ENCODE data around the gene RASIP1. TPM values are rescaled to one million over a fixed set of nuclear protein-coding genes. Genes with fewer than 3 reads are reported as not detected.

RASIP1 gene
- total and polyA plus RNA-seq, 2 of the 8 experiments (the other 6 are each of a cell fraction or from before 2014, with no cell fraction given): 9.3 to 11.4 TPM

DNA sequence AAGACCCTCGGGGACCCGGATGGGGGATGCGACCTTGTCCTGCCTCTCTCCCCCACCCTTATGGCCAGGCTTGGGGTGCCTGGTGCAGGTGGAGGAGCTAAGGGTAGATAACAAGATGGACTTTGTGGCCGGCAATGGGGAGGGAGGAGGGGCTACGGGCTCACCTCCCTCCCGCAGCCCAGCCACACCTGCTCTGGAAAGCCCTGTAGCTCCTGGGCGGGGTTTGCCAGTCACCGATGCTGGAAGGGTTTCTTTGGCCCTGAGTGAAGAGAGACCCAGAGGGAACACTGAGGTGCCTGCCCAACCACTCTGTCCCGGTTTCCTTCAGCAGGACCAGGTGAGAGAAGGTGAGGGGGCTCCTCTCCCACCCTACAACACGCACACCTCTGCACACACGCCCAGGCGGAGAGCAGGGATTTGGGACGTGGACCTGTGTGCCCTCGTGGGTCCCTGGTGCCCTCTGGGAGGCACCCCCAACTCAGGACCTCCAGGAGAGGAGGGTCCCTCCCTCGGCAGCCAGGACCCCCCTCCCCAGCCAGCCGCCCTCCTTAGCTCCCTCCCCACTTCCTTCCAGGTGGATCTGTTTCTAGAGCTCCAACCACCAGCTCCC, 44.6 kb downstream of the RASIP1 start, which contains the start of gene FUT2 (continued):
- TF ChIP-seq RFX5 (IDR thresholded peaks at IDR 0.05; ENCODE audit: borderline replicate concordance, low read depth, low read length) (no peak), SRF (IDR thresholded peaks at IDR 0.05; ENCODE audit: low read depth, low read length) (no peak), ASH2L (IDR thresholded peaks at IDR 0.05; ENCODE audit: low read length) (no peak), SIRT6 (IDR thresholded peaks at IDR 0.05; ENCODE audit: low read length) (no peak), SIN3A (conservative IDR thresholded peaks at IDR 0.05 in 1 of 2, IDR thresholded peaks at IDR 0.05 in 1 of 2; ENCODE audit: low read depth in 1 of 2, low read length in 2 of 2) (no peak), POLR2A (IDR thresholded peaks at IDR 0.05; ENCODE audit: control extremely low read depth in 1 of 2, low read depth in 2 of 2, low read length in 2 of 2) (0 out of 3 replicates have a peak, but pooled peaks of 1 of the 2 experiments have one; percentile 32)
- TF ChIP-seq, protein P1, sequence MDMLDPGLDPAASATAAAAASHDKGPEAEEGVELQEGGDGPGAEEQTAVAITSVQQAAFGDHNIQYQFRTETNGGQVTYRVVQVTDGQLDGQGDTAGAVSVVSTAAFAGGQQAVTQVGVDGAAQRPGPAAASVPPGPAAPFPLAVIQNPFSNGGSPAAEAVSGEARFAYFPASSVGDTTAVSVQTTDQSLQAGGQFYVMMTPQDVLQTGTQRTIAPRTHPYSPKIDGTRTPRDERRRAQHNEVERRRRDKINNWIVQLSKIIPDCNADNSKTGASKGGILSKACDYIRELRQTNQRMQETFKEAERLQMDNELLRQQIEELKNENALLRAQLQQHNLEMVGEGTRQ (IDR thresholded peaks at IDR 0.05; ENCODE audit: low read length): no peak

Measured in H1 (cell line).